Omental fat pad (tissue), 4 donors: Measurements from ENCODE around the gene FLOT2. TPM values are rescaled to one million over a fixed set of nuclear protein-coding genes. Genes with fewer than 3 reads are reported as not detected.
"Not testable (repeated sequence)": the region's sequence is repeated elsewhere in the genome, so short reads cannot be mapped to it uniquely, and the experiment has no call there.

Experiments
- ATAC-seq: fragments of 150-250 bp; one replicate; pipeline ENCODE4 v1.9.1; 2016; ENCODE audit warnings: mild to moderate bottlenecking, moderate library complexity; ENCODE audit not compliant: low FRiP score
- DNase-seq: peaks from one replicate; pipeline ENCODE4 v3.0.0-alpha.2; 2019; ENCODE audit warnings: low spot score
- CTCF ChIP-seq, 3 donors: fragments of 450-650 bp; IDR thresholded peaks; one replicate each; pipeline ENCODE4 v1.5.1; 2016 to 2017; ENCODE audit warnings: antibody characterized with exemption in 3 of 3, mild to moderate bottlenecking in 3 of 3, moderate library complexity in 2 of 3
- total RNA-seq, 4 donors: library from RNA; depleted of rRNA; stranded (reverse); fragments of >200 nt; gene quantifications; one replicate each; pipeline ENCODE4 v1.1.0, GENCODE V29; 2016

The FLOT2 gene
- total RNA-seq, 4 donors from 2014 or later, result 51.1 to 95.0 (median 68.3) TPM

GRCh38 chr17:28895794-28896447, 1.6 kb downstream of the FLOT2 start:
- TF ChIP-seq CTCF (IDR thresholded peaks at IDR 0.05), result no peak
- DNase-seq (no peak), ATAC-seq (no peak)

DNA sequence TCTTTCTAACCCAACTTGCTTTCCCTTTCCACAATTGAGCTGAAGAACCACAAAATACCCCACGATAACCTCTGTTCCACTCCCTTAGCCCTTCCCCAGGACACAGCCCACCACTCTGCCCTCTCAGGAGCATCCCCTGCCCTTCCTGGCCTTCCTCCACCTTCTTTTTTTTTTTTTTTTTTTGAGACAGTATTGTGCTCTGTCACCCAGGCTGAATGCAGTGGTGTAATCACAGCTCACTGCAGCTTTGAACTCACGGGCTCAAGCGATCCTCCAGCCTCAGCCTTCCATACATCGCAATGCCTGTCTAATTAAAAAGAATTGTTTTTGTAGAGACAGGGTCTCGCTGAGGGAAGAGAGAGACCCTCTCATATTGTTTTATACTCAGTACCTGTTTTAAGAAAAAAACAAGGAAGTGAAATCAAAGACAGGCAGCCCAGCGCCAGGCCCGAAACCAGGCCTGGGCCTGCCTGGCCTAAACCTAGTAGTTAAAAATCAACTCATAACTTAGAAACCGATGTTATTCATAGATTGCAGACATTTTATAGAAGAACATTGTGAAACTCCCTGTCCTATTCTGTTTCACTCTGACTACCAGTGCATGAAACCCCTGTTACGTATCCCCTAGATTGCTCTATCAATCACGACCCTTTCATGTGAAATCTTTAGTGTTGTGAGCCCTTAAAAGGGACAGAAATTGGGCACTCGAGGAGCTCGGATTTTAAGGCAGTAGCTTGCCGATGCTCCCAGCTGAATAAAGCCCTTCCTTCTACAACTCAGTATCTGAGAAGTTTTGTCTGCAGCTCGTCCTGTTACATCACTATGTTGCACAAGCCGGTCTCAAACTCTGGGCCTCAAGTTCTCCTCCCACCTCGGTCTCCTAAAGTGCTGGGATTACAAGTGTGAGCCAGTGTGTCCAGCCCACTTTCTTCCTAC, 4.0 kb downstream of the FLOT2 start:
- ATAC-seq, result not testable (repeated sequence)

GRCh38 chr17:28892024-28892423, 5.5 kb downstream of the FLOT2 start:
- TF ChIP-seq CTCF (IDR thresholded peaks at IDR 0.05), result no peak
- ATAC-seq (no peak), DNase-seq (no peak)

More for the DNA sequence above, 4.0 kb downstream of the FLOT2 start:
- not testable (repeated sequence) for DNase-seq

DNA sequence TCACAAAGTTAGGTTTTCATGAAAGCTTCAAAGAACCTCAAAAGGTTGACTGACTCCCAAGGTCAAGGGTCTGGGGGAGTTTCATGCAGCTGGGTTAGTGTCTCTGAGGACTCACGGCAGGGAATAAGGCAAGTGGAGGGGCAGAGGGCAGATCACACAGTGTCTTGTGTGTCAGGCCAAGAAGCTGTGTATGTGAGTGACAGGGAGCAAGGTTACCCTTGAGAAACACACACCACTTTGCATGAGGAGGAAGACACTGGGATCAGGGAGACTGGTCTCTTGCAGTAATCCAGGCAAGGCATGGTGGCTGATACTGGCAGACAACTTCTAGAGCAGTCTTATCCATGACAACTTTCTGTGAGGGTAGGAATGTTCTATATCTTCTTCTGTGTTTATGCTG, 6.3 kb downstream of the FLOT2 start:
- no peak for ATAC-seq
- DNase-seq, result no peak
- TF ChIP-seq CTCF (IDR thresholded peaks at IDR 0.05), result no peak

- TF ChIP-seq CTCF (IDR thresholded peaks at IDR 0.05), result no peak
- ATAC-seq, result no peak
- no peak for DNase-seq
These were observed 7.5 kb downstream of the FLOT2 start for GRCh38 chr17:28889996-28890395.

DNA sequence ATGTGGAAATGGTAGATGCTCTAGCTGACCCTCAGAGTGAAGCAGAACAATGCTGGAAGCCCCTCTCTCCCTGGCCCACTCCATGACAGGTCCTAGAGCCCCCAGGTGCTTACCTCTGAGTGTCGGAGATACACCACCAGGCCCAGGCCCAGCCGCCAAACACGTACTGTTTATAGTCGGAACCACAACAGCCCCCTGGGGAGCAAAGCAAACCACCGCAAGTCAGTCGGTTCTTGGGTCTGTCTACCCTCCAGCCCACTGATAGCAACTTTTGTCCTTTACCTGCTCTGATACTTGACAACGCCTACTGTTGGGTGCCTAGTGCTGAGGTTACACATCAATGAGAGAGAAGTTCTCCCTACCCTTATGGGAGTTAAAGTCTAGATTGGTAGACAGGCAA, 8.7 kb downstream of the FLOT2 start:
- ATAC-seq, result no peak
- no peak for TF ChIP-seq CTCF (IDR thresholded peaks at IDR 0.05)

DNA sequence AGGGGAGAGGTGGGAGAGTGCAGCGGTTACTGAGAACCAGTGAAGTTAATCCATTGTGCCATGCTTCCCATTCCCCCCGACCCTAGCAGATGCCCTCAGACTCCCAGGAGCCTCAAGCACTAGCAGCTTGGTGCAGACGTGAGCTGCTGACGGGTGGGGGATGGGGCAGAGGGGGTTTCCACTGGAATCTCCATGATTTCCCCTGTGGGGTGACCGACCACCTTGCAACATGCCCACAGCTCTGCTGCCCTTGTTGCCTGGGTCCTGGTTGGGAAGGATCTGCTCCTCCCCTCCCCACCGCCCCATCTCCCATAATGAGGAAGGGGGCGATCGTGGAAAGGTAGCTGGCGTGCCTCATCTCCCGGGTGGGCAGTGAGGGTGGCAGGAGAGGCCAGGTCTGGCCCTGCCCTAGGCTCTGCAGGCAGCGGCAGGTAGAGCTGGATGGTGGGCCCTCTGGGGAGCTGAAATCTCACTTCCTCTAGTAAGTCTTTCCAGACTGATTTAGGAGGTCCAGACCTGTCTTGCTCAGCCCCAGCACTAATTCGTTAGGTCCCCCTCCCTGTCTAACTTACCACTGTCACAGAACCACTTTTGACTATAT, 9.6 kb downstream of the FLOT2 start:
- TF ChIP-seq CTCF (IDR thresholded peaks at IDR 0.05), result no peak
- ATAC-seq, result no peak
- DNase-seq, result no peak

More for the DNA sequence above, 8.7 kb downstream of the FLOT2 start:
- DNase-seq, result no peak
